ENCODE data around the gene TBC1D2. TPM values are rescaled to one million over a fixed set of nuclear protein-coding genes. Genes with fewer than 3 reads are reported as not detected.

TBC1D2 gene
- total RNA-seq (100 to 1,000 TPM in 1 of 2 donors, 10 to 100 TPM in 1; 87.4 to 107 TPM), polyA plus RNA-seq (ENCODE audit: insufficient read length in 6 of 6) (10 to 100 TPM; 14.4 to 26.5 (median 20.2) TPM)
- long read RNA-seq, donor 1, transcript TBC1D2-205 (13 exons, 3,349 nt), result major isoform, 5 of 6 reads
- long read RNA-seq, donor 1, partial matches to known transcripts, result 0 of 6 reads
- long read RNA-seq, donor 1, other reads (novel, unspliced or antisense), result 0 of 6 reads
- long read RNA-seq, donor 2, partial matches to known transcripts, result 0 of 3 reads
- long read RNA-seq, donor 2, other reads (novel, unspliced or antisense), result 0 of 3 reads
- long read RNA-seq, donor 3, partial matches to known transcripts, result 0 of 2 reads
- long read RNA-seq, donor 3, other reads (novel, unspliced or antisense), result 0 of 2 reads
- long read RNA-seq, donor 4, transcript TBC1D2-205 (13 exons, 3,349 nt), result major isoform, 25 of 61 reads
- long read RNA-seq, donor 4, partial matches to known transcripts, result 23 of 61 reads
- long read RNA-seq, donor 4, other reads (novel, unspliced or antisense), result 12 of 61 reads
- long read RNA-seq, donor 5, partial matches to known transcripts, result 5 of 8 reads
- long read RNA-seq, donor 5, other reads (novel, unspliced or antisense), result 0 of 8 reads
- long read RNA-seq, donor 6, transcript TBC1D2-205 (13 exons, 3,349 nt), result major isoform, 5 of 5 reads
- long read RNA-seq, donor 6, partial matches to known transcripts, result 0 of 5 reads
- long read RNA-seq, donor 6, other reads (novel, unspliced or antisense), result 0 of 5 reads
- long read RNA-seq, donor 7, transcript TBC1D2-205 (13 exons, 3,349 nt), result major isoform, 6 of 7 reads
- long read RNA-seq, donor 7, partial matches to known transcripts, result 0 of 7 reads
- long read RNA-seq, donor 7, other reads (novel, unspliced or antisense), result 0 of 7 reads
- long read RNA-seq, donor 8, transcript TBC1D2-205 (13 exons, 3,349 nt), result major isoform, 7 of 7 reads
- long read RNA-seq, donor 8, partial matches to known transcripts, result 0 of 7 reads
- long read RNA-seq, donor 8, other reads (novel, unspliced or antisense), result 0 of 7 reads
- long read RNA-seq, donor 9, partial matches to known transcripts, result 0 of 1 reads
- long read RNA-seq, donor 9, other reads (novel, unspliced or antisense), result 0 of 1 reads
- long read RNA-seq, donor 10, transcript TBC1D2-201 (12 exons, 3,046 nt), result minor isoform, 5 of 69 reads
- long read RNA-seq, donor 10, transcript TBC1D2-205 (13 exons, 3,349 nt), result major isoform, 21 of 69 reads
- long read RNA-seq, donor 10, partial matches to known transcripts, result 27 of 69 reads
- long read RNA-seq, donor 10, other reads (novel, unspliced or antisense), result 15 of 69 reads
- long read RNA-seq, donor 11, partial matches to known transcripts, result 0 of 1 reads
- long read RNA-seq, donor 11, other reads (novel, unspliced or antisense), result 0 of 1 reads
- long read RNA-seq, donor 12, partial matches to known transcripts, result 0 of 4 reads
- long read RNA-seq, donor 12, other reads (novel, unspliced or antisense), result 0 of 4 reads

- Histone ChIP-seq H3K9me3 (no peaks in the 10 kb centered on the region), H3K27me3 (no peaks in the 10 kb centered on the region), H3K4me3 (peak within 1 kb of the TSS; percentile 62 to 96), H3K27ac (peak within 1 kb of the TSS; percentile 98 to 99), H3K4me1 (peaks cover 14 to 50% of the 10 kb centered on the region in 2 donors), H3K36me3 (peaks cover 0 to 17% of the 10 kb centered on the region in 2 donors)
- intact Hi-C loops (cut with DNase I), result no loop called here
- TF ChIP-seq, protein P1, sequence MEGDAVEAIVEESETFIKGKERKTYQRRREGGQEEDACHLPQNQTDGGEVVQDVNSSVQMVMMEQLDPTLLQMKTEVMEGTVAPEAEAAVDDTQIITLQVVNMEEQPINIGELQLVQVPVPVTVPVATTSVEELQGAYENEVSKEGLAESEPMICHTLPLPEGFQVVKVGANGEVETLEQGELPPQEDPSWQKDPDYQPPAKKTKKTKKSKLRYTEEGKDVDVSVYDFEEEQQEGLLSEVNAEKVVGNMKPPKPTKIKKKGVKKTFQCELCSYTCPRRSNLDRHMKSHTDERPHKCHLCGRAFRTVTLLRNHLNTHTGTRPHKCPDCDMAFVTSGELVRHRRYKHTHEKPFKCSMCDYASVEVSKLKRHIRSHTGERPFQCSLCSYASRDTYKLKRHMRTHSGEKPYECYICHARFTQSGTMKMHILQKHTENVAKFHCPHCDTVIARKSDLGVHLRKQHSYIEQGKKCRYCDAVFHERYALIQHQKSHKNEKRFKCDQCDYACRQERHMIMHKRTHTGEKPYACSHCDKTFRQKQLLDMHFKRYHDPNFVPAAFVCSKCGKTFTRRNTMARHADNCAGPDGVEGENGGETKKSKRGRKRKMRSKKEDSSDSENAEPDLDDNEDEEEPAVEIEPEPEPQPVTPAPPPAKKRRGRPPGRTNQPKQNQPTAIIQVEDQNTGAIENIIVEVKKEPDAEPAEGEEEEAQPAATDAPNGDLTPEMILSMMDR (IDR thresholded peaks at IDR 0.05), result no peak
- ATAC-seq, result peak; percentile 91
- DNase-seq, result peak; percentile 96 to 100 (median 98)
Measured at GRCh38 chr9:98255578-98256296, at the start of gene TBC1D2. Gene TBC1D2, minus strand, starts transcription at chr9:98255649. Its CDS starts 108 bp downstream, at chr9:98255541.

DNA sequence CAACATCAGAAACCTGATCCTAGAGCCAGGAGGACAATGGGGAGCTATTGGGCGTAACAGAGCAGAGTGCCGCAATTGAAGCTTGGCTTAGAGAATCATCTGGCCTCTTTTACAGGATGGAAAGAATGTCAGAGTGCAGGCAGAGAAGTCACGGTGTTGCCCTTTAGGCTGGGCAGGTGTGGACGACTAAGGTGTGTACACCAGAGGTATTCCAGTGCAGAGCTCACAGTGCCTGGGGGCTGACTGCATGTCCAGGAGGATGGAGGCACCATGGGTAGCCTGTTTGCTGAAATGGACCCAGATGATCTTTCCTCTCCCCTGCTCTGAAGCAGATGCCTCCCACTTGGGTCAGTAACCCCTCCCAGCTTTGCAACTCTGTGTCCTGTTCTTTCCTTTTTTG, 48.9 kb upstream of the TBC1D2 start:
- Histone ChIP-seq H3K27me3 (no peaks in the 10 kb centered on the region), H3K36me3 (no peaks in the 10 kb centered on the region), H3K27ac (no peak overlapping the region), H3K4me3 (no peak overlapping the region), H3K4me1 (no peaks in the 10 kb centered on the region), H3K9me3 (no peaks in the 10 kb centered on the region)
- intact Hi-C loops (cut with DNase I), result no loop called here
- TF ChIP-seq, protein P1 (IDR thresholded peaks at IDR 0.05), result no peak
- ATAC-seq (no peak), DNase-seq (no peak)

DNA sequence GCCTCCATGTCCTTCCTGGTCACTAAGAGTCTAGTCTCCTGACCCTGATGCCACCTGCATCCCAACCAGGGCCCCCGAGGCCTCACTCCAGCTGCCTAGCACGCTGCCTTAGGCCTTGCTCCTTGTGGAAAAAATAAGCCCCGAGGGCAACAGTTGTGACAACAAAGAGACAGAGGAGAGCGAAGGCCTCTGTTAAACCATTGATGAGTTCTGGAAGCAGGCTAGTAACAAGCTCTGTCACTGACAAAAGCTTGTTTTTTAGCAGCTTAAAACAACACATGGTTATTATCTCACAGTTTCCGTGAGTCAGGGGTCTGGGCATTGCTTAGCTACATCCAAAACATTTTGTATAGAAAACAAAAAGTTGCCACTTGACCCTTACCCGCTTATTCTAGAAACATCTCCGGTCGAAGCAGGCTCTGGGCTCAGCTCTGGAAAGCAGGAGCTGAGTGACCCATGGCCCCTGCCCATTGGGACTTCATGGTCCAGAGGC, 48.2 kb upstream of the TBC1D2 start:
- H3K27ac ChIP-seq, result no peak overlapping the region
- no peak for ATAC-seq

More for the DNA sequence above, 48.2 kb upstream of the TBC1D2 start:
- Histone ChIP-seq H3K36me3 (no peaks in the 10 kb centered on the region), H3K27me3 (no peaks in the 10 kb centered on the region), H3K9me3 (no peaks in the 10 kb centered on the region), H3K4me3 (no peak overlapping the region), H3K4me1 (no peaks in the 10 kb centered on the region)
- intact Hi-C loops (cut with DNase I), result no loop called here
- DNase-seq, result no peak
- TF ChIP-seq, protein P1 (IDR thresholded peaks at IDR 0.05), result no peak

All from left lung (tissue), 14 donors.